ENCODE measurements around the gene ECM1.

DNA sequence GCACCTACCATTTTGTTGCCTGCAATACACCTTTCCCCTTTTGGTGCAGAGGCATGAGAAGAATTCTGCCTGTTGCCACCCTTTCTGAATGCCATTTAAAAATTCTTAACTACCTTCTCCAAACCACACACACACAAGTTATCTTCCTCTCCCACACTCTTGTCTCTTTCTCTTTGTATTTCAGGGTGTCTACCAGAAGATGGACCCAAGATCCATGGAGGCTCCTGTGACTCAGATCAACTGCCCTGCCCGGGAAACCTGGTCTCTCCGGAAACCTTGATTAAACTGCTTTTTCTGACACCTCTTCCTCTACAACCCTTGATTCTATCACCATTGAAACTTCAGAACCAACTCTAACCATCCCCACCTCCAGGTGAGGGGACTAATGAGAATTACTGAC lies 23.0 kb upstream of the ECM1 start:
- TF ChIP-seq, protein P1, sequence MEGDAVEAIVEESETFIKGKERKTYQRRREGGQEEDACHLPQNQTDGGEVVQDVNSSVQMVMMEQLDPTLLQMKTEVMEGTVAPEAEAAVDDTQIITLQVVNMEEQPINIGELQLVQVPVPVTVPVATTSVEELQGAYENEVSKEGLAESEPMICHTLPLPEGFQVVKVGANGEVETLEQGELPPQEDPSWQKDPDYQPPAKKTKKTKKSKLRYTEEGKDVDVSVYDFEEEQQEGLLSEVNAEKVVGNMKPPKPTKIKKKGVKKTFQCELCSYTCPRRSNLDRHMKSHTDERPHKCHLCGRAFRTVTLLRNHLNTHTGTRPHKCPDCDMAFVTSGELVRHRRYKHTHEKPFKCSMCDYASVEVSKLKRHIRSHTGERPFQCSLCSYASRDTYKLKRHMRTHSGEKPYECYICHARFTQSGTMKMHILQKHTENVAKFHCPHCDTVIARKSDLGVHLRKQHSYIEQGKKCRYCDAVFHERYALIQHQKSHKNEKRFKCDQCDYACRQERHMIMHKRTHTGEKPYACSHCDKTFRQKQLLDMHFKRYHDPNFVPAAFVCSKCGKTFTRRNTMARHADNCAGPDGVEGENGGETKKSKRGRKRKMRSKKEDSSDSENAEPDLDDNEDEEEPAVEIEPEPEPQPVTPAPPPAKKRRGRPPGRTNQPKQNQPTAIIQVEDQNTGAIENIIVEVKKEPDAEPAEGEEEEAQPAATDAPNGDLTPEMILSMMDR (IDR thresholded peaks at IDR 0.05): no peak
- TF ChIP-seq POLR2A (IDR thresholded peaks at IDR 0.05): no peak
